GM12872 (cell line): ENCODE results near the gene COMMD2.

ENCODE experiments used
- CTCF ChIP-seq: IDR thresholded peaks from 3 replicates; pipeline ENCODE4 v1.5.1; 2011; ENCODE audit warnings: low read depth, mild to moderate bottlenecking, low read length, moderate library complexity; ENCODE audit not compliant: insufficient read depth

Gene COMMD2

GRCh38 chr3:149752051-149752787 lies at the start of gene COMMD2:
Gene COMMD2 (minus strand): TSS chr3:149752489. CDS start chr3:149752444, 45 bp downstream.
- TF ChIP-seq CTCF = peak; percentile 35; the same call in 2 of the 3 replicates

- TF ChIP-seq CTCF = no peak
These were observed 49.4 kb upstream of the COMMD2 start for GRCh38 chr3:149801639-149802038.

GRCh38 chr3:149801195-149801594 lies 48.9 kb upstream of the COMMD2 start:
- no peak for TF ChIP-seq CTCF

- TF ChIP-seq CTCF = no peak
These were observed 48.4 kb upstream of the COMMD2 start for GRCh38 chr3:149800693-149801092.

GRCh38 chr3:149796026-149796425 lies 43.7 kb upstream of the COMMD2 start:
- TF ChIP-seq CTCF = no peak

- no peak for TF ChIP-seq CTCF
These were observed 40.4 kb upstream of the COMMD2 start, which contains the start of gene ANKUB1 for GRCh38 chr3:149792452-149793270. Gene ANKUB1 (minus strand): TSS chr3:149792554. CDS start chr3:149792366, 188 bp downstream.

GRCh38 chr3:149790698-149791097 lies 38.4 kb upstream of the COMMD2 start:
- no peak for TF ChIP-seq CTCF
